GM18873 (cell line): ENCODE data around the gene C9orf78.

Experiments used
- ATAC-seq: cut with Tn5 transposase; IDR thresholded peaks from one replicate; pipeline ENCODE4 v1.9.1; 2021; ENCODE audit warnings: mild to moderate bottlenecking, moderate library complexity, moderate number of reproducible peaks; ENCODE audit not compliant: unreplicated experiment, low FRiP score

The C9orf78 gene

GRCh38 chr9:129779560-129780190 is 55.4 kb downstream of the C9orf78 start:
- no peak for ATAC-seq

DNA sequence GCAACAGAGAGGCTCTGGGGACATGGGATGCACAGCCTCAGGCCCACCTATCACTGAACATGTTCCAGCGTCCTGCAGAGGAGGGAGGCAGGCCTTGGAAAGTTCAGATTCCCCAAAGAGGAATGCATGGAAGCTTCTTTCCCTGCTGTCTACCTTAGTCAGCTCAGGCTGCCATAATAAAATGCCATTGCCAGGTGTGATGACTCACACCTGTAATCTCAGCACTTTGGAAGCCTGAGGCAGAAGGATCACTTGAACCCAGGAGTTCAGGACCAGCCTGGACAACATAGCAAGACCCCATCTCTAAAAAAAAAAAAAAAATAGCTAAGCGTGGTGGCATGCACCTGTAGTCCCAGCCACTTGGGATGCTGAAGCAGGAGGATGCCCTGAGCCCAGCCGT is 56.6 kb downstream of the C9orf78 start:
- no peak for ATAC-seq

DNA sequence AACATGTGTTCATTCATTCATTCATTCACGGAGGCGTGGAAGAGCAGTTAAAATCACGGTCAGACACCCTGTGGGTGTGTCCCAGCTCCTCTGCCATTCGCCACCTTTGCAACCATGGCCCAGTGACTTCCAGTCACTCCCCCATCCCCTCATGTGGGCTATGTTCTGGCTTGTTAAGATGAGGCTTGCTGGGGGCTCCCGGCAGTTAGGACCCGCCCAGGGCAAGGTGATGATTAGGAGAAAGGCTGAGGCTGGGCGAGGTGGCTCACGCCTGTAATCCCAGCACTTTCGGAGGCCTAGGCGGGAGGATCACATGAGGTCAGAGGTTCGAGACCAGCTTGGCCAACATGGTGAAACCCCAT is 57.3 kb downstream of the C9orf78 start:
- no peak for ATAC-seq
